Erythroblast (primary cell): ENCODE data around the gene CFAP107.

ENCODE experiments used
- GATA1 ChIP-seq: IDR thresholded peaks from 2 replicates; pipeline ENCODE4 v1.6.1; 2011; ENCODE audit warnings: low read depth, mild to moderate bottlenecking, control low read depth, low read length, moderate library complexity
- POLR2A ChIP-seq: IDR thresholded peaks from 2 replicates; pipeline ENCODE4 v1.6.1; 2011; ENCODE audit warnings: mild to moderate bottlenecking, low read length

DNA sequence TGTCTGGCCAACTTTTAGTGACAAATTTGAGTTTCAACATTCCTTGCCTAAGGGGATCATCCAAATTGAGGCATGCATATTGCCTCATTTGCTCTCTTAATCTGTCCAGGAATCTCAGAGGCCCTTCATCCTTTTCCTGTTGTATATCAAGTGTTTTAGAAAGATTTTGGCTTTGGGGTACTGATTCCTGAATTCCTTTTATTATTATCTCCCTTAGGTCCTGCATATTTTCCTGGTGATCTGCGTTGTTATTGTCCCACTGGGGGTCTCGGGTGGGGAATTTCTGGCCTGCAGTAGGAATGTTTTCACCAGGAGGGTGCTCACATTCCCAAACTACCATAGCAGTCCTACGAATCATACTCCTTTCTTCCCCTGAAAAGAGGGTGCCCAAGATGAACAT lies 34.5 kb upstream of the CFAP107 start:
- no peak for TF ChIP-seq POLR2A
- TF ChIP-seq GATA1 = no peak
